Testis (tissue), 2 donors: ENCODE measurements around the gene UPF3A.

Experiments used
- POLR2A ChIP-seq: fragments of 450-650 bp; IDR thresholded peaks from one replicate; pipeline ENCODE4 v1.6.1; 2017; ENCODE audit warnings: antibody characterized with exemption, mild to moderate bottlenecking, moderate library complexity
- TF ChIP-seq, protein P1 (sequence below), 3 experiments: fragments of 450-650 bp in 2 of 3; fragments of 200-600 bp in 1 of 3; sonication (generic) in 1 of 3; IDR thresholded peaks; one replicate each; pipeline ENCODE4 v1.5.1; 2016 to 2019; ENCODE audit warnings: antibody characterized with exemption in 3 of 3, mild to moderate bottlenecking in 2 of 3, moderate library complexity in 1 of 3

DNA sequence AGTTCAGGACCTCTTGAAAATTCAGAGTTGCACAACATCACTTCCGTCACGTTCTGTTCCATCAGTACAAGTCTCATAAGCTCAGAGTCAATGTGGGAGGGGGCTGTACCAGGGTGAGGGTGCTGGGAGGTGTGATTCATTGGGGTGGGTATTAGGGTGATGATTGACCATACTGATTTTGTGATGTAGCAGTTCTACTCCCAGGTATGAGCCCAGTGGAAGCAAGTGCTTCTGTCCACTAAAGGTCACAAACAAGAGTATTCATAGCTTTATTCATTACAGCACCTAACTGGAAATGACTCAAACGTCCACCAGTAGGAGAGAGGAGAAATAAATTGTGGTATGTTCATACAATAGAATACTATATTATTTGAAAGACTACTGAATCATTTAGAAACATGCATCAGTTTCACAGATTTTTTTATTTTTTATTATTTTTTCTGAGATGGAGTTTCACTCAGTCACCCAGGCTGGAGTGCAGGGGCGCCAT is 12.1 kb upstream of the UPF3A start:
- TF ChIP-seq POLR2A: no peak
- TF ChIP-seq, protein P1, sequence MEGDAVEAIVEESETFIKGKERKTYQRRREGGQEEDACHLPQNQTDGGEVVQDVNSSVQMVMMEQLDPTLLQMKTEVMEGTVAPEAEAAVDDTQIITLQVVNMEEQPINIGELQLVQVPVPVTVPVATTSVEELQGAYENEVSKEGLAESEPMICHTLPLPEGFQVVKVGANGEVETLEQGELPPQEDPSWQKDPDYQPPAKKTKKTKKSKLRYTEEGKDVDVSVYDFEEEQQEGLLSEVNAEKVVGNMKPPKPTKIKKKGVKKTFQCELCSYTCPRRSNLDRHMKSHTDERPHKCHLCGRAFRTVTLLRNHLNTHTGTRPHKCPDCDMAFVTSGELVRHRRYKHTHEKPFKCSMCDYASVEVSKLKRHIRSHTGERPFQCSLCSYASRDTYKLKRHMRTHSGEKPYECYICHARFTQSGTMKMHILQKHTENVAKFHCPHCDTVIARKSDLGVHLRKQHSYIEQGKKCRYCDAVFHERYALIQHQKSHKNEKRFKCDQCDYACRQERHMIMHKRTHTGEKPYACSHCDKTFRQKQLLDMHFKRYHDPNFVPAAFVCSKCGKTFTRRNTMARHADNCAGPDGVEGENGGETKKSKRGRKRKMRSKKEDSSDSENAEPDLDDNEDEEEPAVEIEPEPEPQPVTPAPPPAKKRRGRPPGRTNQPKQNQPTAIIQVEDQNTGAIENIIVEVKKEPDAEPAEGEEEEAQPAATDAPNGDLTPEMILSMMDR (IDR thresholded peaks at IDR 0.05): no peak
